Lower leg skin (tissue), 3 donors: ENCODE data around the gene ENOX2.
"Not testable (repeated sequence)": the region's sequence is repeated elsewhere in the genome, so short reads cannot be mapped to it uniquely, and the experiment has no call there.

Source experiments
- POLR2A ChIP-seq, 2 donors: fragments of 450-650 bp; IDR thresholded peaks; one replicate each; pipeline ENCODE4 v1.6.1; 2016 to 2017; ENCODE audit warnings: antibody characterized with exemption in 2 of 2, mild to moderate bottlenecking in 1 of 2, moderate library complexity in 1 of 2
- TF ChIP-seq, protein P1 (sequence below), 3 donors: fragments of 450-650 bp; IDR thresholded peaks; one replicate each; pipeline ENCODE4 v1.5.1; 2016; ENCODE audit warnings: antibody characterized with exemption in 3 of 3, mild to moderate bottlenecking in 3 of 3, moderate library complexity in 2 of 3

DNA sequence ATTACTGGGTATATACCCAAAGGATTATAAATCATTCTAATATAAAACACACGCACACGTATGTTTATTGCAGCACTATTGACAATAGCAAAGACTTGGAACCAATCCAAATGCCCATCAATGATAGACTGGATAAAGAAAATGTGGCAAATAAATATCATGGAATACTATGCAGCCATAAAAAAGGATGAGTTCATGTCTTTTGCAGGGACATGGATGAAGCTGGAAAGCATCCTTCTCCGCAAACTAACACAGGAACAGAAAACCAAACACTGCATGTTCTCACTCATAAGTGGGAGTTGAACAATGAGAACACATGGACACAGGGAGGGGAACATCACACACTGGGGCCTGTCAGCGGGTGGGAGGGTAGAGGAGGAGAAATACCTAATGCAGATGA is 83.6 kb downstream of the ENOX2 start:
- not testable (repeated sequence) for TF ChIP-seq POLR2A (IDR thresholded peaks at IDR 0.05)
- TF ChIP-seq, protein P1, sequence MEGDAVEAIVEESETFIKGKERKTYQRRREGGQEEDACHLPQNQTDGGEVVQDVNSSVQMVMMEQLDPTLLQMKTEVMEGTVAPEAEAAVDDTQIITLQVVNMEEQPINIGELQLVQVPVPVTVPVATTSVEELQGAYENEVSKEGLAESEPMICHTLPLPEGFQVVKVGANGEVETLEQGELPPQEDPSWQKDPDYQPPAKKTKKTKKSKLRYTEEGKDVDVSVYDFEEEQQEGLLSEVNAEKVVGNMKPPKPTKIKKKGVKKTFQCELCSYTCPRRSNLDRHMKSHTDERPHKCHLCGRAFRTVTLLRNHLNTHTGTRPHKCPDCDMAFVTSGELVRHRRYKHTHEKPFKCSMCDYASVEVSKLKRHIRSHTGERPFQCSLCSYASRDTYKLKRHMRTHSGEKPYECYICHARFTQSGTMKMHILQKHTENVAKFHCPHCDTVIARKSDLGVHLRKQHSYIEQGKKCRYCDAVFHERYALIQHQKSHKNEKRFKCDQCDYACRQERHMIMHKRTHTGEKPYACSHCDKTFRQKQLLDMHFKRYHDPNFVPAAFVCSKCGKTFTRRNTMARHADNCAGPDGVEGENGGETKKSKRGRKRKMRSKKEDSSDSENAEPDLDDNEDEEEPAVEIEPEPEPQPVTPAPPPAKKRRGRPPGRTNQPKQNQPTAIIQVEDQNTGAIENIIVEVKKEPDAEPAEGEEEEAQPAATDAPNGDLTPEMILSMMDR (IDR thresholded peaks at IDR 0.05): not testable (repeated sequence)
